PC-3 (cell line): ENCODE measurements around the gene CATSPERE. TPM values are rescaled to one million over a fixed set of nuclear protein-coding genes. Genes with fewer than 3 reads are reported as not detected.
A peak's percentile ranks its signal among the peaks of the same experiment; 100 is the strongest.

Experiments used
- ATAC-seq: fragments of 200-7000 bp; cut with Tn5 transposase; 2 replicates; pipeline ENCODE4 v1.9.1; 2020; ENCODE audit warnings: mild to moderate bottlenecking, moderate library complexity
- BruUV-seq: library from RNA; stranded (reverse); fragments of 400-500 nt; replicated peaks from 2 replicates; lab custom pipeline; 2021; lab: Mats Ljungman, UMichigan
- CTCF ChIA-PET: fragments of 300-600 bp; sonication (Branson Sonifier 250); formaldehyde crosslinking; loops from one replicate; lab custom pipeline; 2022; ENCODE audit warnings: antibody characterized with exemption; lab: Charles Lee
- POLR2A ChIA-PET: fragments of 300-600 bp; sonication (Branson Sonifier 250); formaldehyde crosslinking; loops from one replicate; lab custom pipeline; 2022; ENCODE audit warnings: antibody characterized with exemption; ENCODE audit not compliant: unreplicated experiment; lab: Charles Lee
- DNase-seq: peaks from one replicate; pipeline ENCODE4 v3.0.0-alpha.2; 2015
- H2AFZ ChIP-seq: fragments of 300-600 bp; sonication (generic); 2 replicates; pipeline ENCODE4 v1.6.0; 2016; ENCODE audit warnings: antibody characterized with exemption, low read length
- H3F3A ChIP-seq: fragments of 300-600 bp; sonication (generic); one replicate; pipeline ENCODE4 v1.6.0; 2017; ENCODE audit warnings: antibody characterized with exemption, low read length, control low read depth, mild to moderate bottlenecking; ENCODE audit not compliant: unreplicated experiment
- H3K27ac ChIP-seq: fragments of 300-600 bp; sonication (generic); 2 replicates; pipeline ENCODE4 v1.5.1; 2016; ENCODE audit warnings: mild to moderate bottlenecking, low read length
- H3K27me3 ChIP-seq: fragments of 300-600 bp; sonication (generic); 2 replicates; pipeline ENCODE4 v1.6.1; 2016; ENCODE audit warnings: low read length, mixed read lengths
- H3K36me3 ChIP-seq: fragments of 300-600 bp; sonication (generic); 2 replicates; pipeline ENCODE4 v1.6.1; 2016; ENCODE audit warnings: low read depth, mixed run types, low read length, mixed read lengths
- H3K4me1 ChIP-seq: fragments of 300-600 bp; sonication (generic); 2 replicates; pipeline ENCODE4 v1.5.1; 2016; ENCODE audit warnings: low read length; ENCODE audit not compliant: insufficient read depth
- H3K4me2 ChIP-seq: fragments of 300-600 bp; sonication (generic); 2 replicates; pipeline ENCODE4 v1.6.0; 2016; ENCODE audit warnings: low read length
- H3K4me3 ChIP-seq: fragments of 300-600 bp; sonication (generic); 2 replicates; pipeline ENCODE4 v1.5.1; 2016; ENCODE audit warnings: mild to moderate bottlenecking, low read length, mixed read lengths
- H3K79me2 ChIP-seq: fragments of 300-600 bp; sonication (generic); 2 replicates; pipeline ENCODE4 v1.6.1; 2017; ENCODE audit warnings: low read length, mixed read lengths
- H3K9ac ChIP-seq: fragments of 300-600 bp; sonication (generic); 2 replicates; pipeline ENCODE4 v1.6.0; 2016; ENCODE audit warnings: mild to moderate bottlenecking, low read length
- H3K9me2 ChIP-seq: fragments of 300-600 bp; sonication (generic); replicated peaks from 2 replicates; pipeline ENCODE4 v1.6.1; 2016; ENCODE audit warnings: mixed run types, low read length, mixed read lengths
- H3K9me3 ChIP-seq: fragments of 300-600 bp; sonication (generic); 2 replicates; pipeline ENCODE4 v1.6.1; 2016; ENCODE audit warnings: low read length, mixed read lengths
- H4K20me1 ChIP-seq: fragments of 300-600 bp; sonication (generic); 2 replicates; pipeline ENCODE4 v1.6.1; 2016; ENCODE audit warnings: low read length, mixed read lengths
- EZH2 ChIP-seq: fragments of 300-600 bp; sonication (generic); IDR thresholded peaks from one replicate; pipeline ENCODE4 v1.6.1; 2017; ENCODE audit warnings: antibody characterized with exemption, mild to moderate bottlenecking, low read length; ENCODE audit not compliant: unreplicated experiment
- EZH2phosphoT487 ChIP-seq: fragments of 300-600 bp; sonication (generic); IDR thresholded peaks from 2 replicates; pipeline ENCODE4 v1.6.1; 2018; ENCODE audit warnings: mild to moderate bottlenecking, antibody characterized with exemption, low read length, borderline replicate concordance
- intact Hi-C: fragments of 100-400 bp; cut with micrococcal nuclease; formaldehyde crosslinking; loops from 2 replicates; pipeline ENCODE4 v1.9.0; 2023
- total RNA-seq: library from RNA; depleted of rRNA; stranded (reverse); fragments of >200 nt; gene quantifications from 2 replicates; pipeline ENCODE4 v1.2.3, GENCODE V29; 2014
- TF ChIP-seq, protein P1 (sequence below): fragments of 300-600 bp; sonication (generic); conservative IDR thresholded peaks from 2 replicates; pipeline ENCODE4 v1.5.1; 2017; ENCODE audit warnings: antibody characterized with exemption, low read depth, mild to moderate bottlenecking, low read length

Gene CATSPERE
- total RNA-seq, 1 experiment from 2014 or later = not detected

- 0 out of 2 replicates have a peak, but pooled peaks cover 3% of the 10 kb centered on the region for H3K4me1 ChIP-seq
- H3K4me2 ChIP-seq = no peak overlapping the region
- H3K36me3 ChIP-seq = peaks cover 2% of the 10 kb centered on the region; the same call in 1 of the 2 replicates
- H2AFZ ChIP-seq = no peak overlapping the region
- H3K4me3 ChIP-seq = no peak overlapping the region
- H4K20me1 ChIP-seq = no peaks in the 10 kb centered on the region
- H3K9me2 ChIP-seq = no peaks in the 10 kb centered on the region
- no TSS peak for BruUV-seq
- no peak for ATAC-seq
- peaks cover 53% of the 10 kb centered on the region for H3K79me2 ChIP-seq
- ChIA-PET CTCF (no interaction called here), POLR2A (no interaction called here)
- intact Hi-C loops = no loop called here
- H3K27ac ChIP-seq = no peak overlapping the region
- no peaks in the 10 kb centered on the region for H3K27me3 ChIP-seq
- H3K9ac ChIP-seq = no peak overlapping the region
- TF ChIP-seq, protein P1, sequence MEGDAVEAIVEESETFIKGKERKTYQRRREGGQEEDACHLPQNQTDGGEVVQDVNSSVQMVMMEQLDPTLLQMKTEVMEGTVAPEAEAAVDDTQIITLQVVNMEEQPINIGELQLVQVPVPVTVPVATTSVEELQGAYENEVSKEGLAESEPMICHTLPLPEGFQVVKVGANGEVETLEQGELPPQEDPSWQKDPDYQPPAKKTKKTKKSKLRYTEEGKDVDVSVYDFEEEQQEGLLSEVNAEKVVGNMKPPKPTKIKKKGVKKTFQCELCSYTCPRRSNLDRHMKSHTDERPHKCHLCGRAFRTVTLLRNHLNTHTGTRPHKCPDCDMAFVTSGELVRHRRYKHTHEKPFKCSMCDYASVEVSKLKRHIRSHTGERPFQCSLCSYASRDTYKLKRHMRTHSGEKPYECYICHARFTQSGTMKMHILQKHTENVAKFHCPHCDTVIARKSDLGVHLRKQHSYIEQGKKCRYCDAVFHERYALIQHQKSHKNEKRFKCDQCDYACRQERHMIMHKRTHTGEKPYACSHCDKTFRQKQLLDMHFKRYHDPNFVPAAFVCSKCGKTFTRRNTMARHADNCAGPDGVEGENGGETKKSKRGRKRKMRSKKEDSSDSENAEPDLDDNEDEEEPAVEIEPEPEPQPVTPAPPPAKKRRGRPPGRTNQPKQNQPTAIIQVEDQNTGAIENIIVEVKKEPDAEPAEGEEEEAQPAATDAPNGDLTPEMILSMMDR = no peak
- TF ChIP-seq EZH2 (no peak), EZH2phosphoT487 (no peak)
- peak; percentile 46 for DNase-seq
- no peaks in the 10 kb centered on the region for H3K9me3 ChIP-seq
- no peaks in the 10 kb centered on the region for H3F3A ChIP-seq
Observed at GRCh38 chr1:244674446-244674845, 213.4 kb downstream of the CATSPERE start.

DNA sequence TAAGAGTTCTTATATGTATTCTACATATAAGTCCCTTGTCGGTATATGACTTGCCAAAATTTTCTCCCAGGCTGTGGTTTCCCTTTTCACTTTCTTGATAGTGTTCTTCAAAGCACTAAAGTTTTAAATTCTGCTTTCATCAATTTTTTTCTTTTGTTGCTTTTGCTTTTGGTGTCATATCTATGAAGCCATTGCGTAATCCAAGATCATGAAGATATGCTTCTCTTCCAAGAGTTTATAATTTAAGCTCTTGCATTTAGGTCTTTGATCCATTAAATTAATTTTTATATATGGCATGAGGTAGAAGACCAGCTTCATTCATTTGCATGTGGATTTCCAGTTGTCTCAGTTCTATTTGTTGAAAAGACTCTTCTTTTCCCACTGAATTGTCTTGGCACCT, 214.1 kb downstream of the CATSPERE start:
- Histone ChIP-seq H3K27me3 (no peaks in the 10 kb centered on the region), H3K79me2 (peaks cover 53% of the 10 kb centered on the region), H3K4me1 (0 out of 2 replicates have a peak, but pooled peaks cover 3% of the 10 kb centered on the region), H3K9me3 (no peaks in the 10 kb centered on the region), H3K36me3 (peaks cover 1% of the 10 kb centered on the region; the same call in 1 of the 2 replicates), H2AFZ (no peak overlapping the region), H3K4me2 (no peak overlapping the region), H3K9me2 (no peaks in the 10 kb centered on the region), H3K4me3 (no peak overlapping the region), H3F3A (no peaks in the 10 kb centered on the region), H3K9ac (no peak overlapping the region), H4K20me1 (no peaks in the 10 kb centered on the region), H3K27ac (no peak overlapping the region)
- POLR2A ChIA-PET = interaction anchor here (0.6 kb wide), 1 partner anchor 1491 kb away, joined by 3 read pairs; no protein-coding TSS in a partner anchor
- DNase-seq (no peak), ATAC-seq (no peak)
- intact Hi-C loops = no loop called here
- TF ChIP-seq, protein P1 = no peak
- TF ChIP-seq EZH2phosphoT487 (no peak), EZH2 (no peak)
- CTCF ChIA-PET = no interaction called here
- BruUV-seq = no TSS peak

GRCh38 chr1:244678697-244679096, 217.6 kb downstream of the CATSPERE start:
- Histone ChIP-seq H3K9ac (no peak overlapping the region), H3K9me3 (no peaks in the 10 kb centered on the region), H3K27ac (no peak overlapping the region), H4K20me1 (no peaks in the 10 kb centered on the region), H3K4me2 (no peak overlapping the region), H3K27me3 (no peaks in the 10 kb centered on the region), H3K4me3 (no peak overlapping the region), H3K9me2 (no peaks in the 10 kb centered on the region), H3K4me1 (0 out of 2 replicates have a peak, but pooled peaks cover 3% of the 10 kb centered on the region), H3K79me2 (peaks cover 63% of the 10 kb centered on the region), H3F3A (no peaks in the 10 kb centered on the region), H3K36me3 (no peaks in the 10 kb centered on the region), H2AFZ (no peak overlapping the region)
- ATAC-seq = no peak
- intact Hi-C loops = no loop called here
- TF ChIP-seq, protein P1 = no peak
- no peak for TF ChIP-seq EZH2
- no peak for TF ChIP-seq EZH2phosphoT487
- BruUV-seq = no TSS peak
- CTCF ChIA-PET = no interaction called here
- no peak for DNase-seq
- POLR2A ChIA-PET = no interaction called here
